Psoas muscle (tissue), 8 donors: ENCODE results near the gene ZBTB7C. TPM values are rescaled to one million over a fixed set of nuclear protein-coding genes. Genes with fewer than 3 reads are reported as not detected.

Experiments used
- ATAC-seq, 4 donors: fragments of 200-7000 bp; cut with Tn5 transposase; one replicate each; pipeline ENCODE4 v1.9.1; 2020; ENCODE audit warnings: moderate library complexity in 3 of 4, mild to moderate bottlenecking in 2 of 4
- DNase-seq, 2 donors: peaks; one replicate each; pipeline ENCODE4 v3.0.0-alpha.2; 2020
- H3K27ac ChIP-seq: fragments of 200-600 bp; one replicate; pipeline ENCODE4 v1.8.0; 2022
- H3K27me3 ChIP-seq, 3 donors: fragments of 200-600 bp in 1 of 3; one replicate each; pipeline versions ENCODE4 v1.6.1 to v1.8.0; 2013 to 2022; ENCODE audit warnings: low read length in 2 of 3, mild to moderate bottlenecking in 2 of 3, moderate library complexity in 1 of 3; ENCODE audit not compliant: insufficient read depth in 3 of 3
- H3K36me3 ChIP-seq, 2 donors: fragments of 200-600 bp in 1 of 2; one replicate each; pipeline versions ENCODE4 v1.6.1 to v1.8.0; 2013 to 2022; ENCODE audit warnings: low read depth in 1 of 2, mild to moderate bottlenecking in 1 of 2, moderate library complexity in 1 of 2; ENCODE audit not compliant: insufficient read depth in 1 of 2
- H3K4me1 ChIP-seq: fragments of 200-600 bp; one replicate; pipeline ENCODE4 v1.8.0; 2022
- H3K4me3 ChIP-seq: fragments of 200-600 bp; one replicate; pipeline ENCODE4 v1.8.0; 2022; ENCODE audit warnings: mild to moderate bottlenecking
- H3K9me3 ChIP-seq: fragments of 200-600 bp; one replicate; pipeline ENCODE4 v1.8.0; 2022
- WGBS, 3 donors: extraction: QIAGEN DNeasy Blood & Tissue Kit; methylation state at CpG; one replicate each; pipeline versions ENCODE4 v1.1.6 to v1.1.7; 2013; 5-methylcytosine and 5-hydroxymethylcytosine counted together
- intact Hi-C, 2 donors: fragments of 100-400 bp; cut with DNase I; formaldehyde crosslinking; loops; one replicate each; pipeline versions ENCODE4 v1.11.0 to v1.14.2; 2022
- polyA plus RNA-seq, 3 donors: library from polyadenylated mRNA; stranded (reverse); fragments of 200-250 nt; gene quantifications; one replicate each; pipeline ENCODE4 v1.2.3, GENCODE V29; 2013
- total RNA-seq, 4 donors: library from RNA; stranded (reverse); fragmentation: NEBNext Ultra II Directional in 2 of 4; extraction: Animal tissue kit (Norgen Biotek cat#: 25700) in 2 of 4; gene quantifications; one replicate each; pipeline versions ENCODE4 v1.2.1 to v1.2.4, GENCODE V29; 2021 to 2023
- TF ChIP-seq, protein P1 (sequence below): fragments of 200-600 bp; IDR thresholded peaks from one replicate; pipeline ENCODE4 v1.8.0; 2022; ENCODE audit warnings: antibody characterized with exemption
- donor health status: healthy with polysubstance abuse.
- donor health status: DM: no; HTN: no; CAD: no; lungs with moderate emphysema.
- donor health status: Bipolar disorder and iron deficiency.
- donor health status: healthy.
- donor health status: DM: yes; HTN: yes; CAD: no.
- donor health status: DM: no; HTN: no; CAD: no.
- donor health status: DM: no; HTN: no; CAD: no.
- donor health status: DM: yes; HTN: yes; CAD: no.

Gene ZBTB7C
- total and polyA plus RNA-seq, 7 donors: 0.34 to 2.9 (median 0.78) TPM

DNA sequence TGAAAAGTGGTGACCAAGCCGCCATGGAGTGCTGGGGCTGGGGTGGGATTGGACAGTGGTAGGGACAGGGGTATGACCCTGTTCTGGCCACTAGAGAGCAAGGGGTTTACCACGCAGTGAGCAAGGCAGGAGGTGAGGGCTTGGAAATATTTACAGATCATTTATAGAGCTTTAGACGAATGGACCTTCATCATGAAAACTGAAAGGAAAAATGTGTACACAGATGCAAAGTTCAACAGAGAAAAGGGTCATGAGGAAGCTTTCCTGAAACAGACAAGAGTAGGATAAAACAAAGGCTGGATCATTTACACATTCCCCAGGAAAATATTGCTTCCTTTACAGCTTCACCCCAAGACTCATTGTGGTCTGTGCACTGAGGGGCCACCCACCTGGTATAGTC is 348.2 kb downstream of the ZBTB7C start:
- Histone ChIP-seq H3K4me1 (no peaks in the 10 kb centered on the region), H3K4me3 (no peak overlapping the region), H3K36me3 (no peaks in the 10 kb centered on the region), H3K27ac (no peak overlapping the region), H3K27me3 (peaks cover 0 to 4% (median 0%) of the 10 kb centered on the region in 3 donors), H3K9me3 (no peaks in the 10 kb centered on the region)
- no peak for ATAC-seq
- TF ChIP-seq, protein P1, sequence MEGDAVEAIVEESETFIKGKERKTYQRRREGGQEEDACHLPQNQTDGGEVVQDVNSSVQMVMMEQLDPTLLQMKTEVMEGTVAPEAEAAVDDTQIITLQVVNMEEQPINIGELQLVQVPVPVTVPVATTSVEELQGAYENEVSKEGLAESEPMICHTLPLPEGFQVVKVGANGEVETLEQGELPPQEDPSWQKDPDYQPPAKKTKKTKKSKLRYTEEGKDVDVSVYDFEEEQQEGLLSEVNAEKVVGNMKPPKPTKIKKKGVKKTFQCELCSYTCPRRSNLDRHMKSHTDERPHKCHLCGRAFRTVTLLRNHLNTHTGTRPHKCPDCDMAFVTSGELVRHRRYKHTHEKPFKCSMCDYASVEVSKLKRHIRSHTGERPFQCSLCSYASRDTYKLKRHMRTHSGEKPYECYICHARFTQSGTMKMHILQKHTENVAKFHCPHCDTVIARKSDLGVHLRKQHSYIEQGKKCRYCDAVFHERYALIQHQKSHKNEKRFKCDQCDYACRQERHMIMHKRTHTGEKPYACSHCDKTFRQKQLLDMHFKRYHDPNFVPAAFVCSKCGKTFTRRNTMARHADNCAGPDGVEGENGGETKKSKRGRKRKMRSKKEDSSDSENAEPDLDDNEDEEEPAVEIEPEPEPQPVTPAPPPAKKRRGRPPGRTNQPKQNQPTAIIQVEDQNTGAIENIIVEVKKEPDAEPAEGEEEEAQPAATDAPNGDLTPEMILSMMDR: no peak
- WGBS, 3 donors: 87 to 90% (median 87%) methylated on average over 3 of the region's 3 CpGs
- intact Hi-C loops: no loop called here
- no peak for DNase-seq

GRCh38 chr18:48060346-48060745 is 348.8 kb downstream of the ZBTB7C start:
- H3K9me3 ChIP-seq: no peaks in the 10 kb centered on the region
- H3K4me3 ChIP-seq: no peak overlapping the region
- no peak overlapping the region for H3K27ac ChIP-seq
- no peak for ATAC-seq
- TF ChIP-seq, protein P1: no peak
- H3K4me1 ChIP-seq: no peaks in the 10 kb centered on the region
- WGBS, 3 donors: 89 to 95% (median 90%) methylated on average over 4 of the region's 4 CpGs
- H3K27me3 ChIP-seq: peaks cover 0 to 4% (median 0%) of the 10 kb centered on the region in 3 donors
- DNase-seq: no peak
- H3K36me3 ChIP-seq: no peaks in the 10 kb centered on the region
- intact Hi-C loops: no loop called here

DNA sequence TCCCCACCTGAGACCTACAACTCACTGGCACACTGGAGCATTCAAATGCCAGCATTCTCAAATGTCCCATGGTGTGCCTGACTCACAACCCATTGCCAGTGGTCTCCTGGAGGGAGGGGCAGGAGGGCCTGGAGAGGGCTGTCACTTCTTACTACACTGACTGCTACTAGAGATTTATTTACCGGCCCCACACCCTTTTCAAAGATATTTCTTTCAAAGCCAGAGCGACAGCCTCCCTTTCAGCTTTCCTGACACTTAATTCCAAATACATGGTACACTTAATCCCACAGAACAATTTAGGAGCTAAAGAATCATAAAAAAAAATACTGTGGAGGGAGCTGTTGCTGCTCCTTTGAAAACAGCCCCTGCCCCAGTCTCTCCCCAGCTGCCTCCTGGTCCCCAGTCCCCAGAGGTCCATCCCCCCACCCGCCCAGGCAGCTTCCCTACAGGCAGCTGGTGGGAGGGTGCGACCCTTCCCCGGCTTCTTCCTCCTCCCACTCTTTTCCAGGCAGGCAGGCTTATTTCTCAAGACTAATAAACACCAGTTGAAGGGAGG is 349.6 kb downstream of the ZBTB7C start:
- H3K36me3 ChIP-seq: no peaks in the 10 kb centered on the region
- H3K27me3 ChIP-seq: peaks cover 0 to 4% (median 0%) of the 10 kb centered on the region in 3 donors
- whole genome bisulfite sequencing, 3 donors: 24 to 30% (median 29%) methylated on average over 5 of the region's 5 CpGs
- no peaks in the 10 kb centered on the region for H3K4me1 ChIP-seq
- no peak overlapping the region for H3K4me3 ChIP-seq
- no peaks in the 10 kb centered on the region for H3K9me3 ChIP-seq
- H3K27ac ChIP-seq: no peak overlapping the region
- DNase-seq (no peak), ATAC-seq (peak; percentile 30 to 61 (median 46))
- TF ChIP-seq, protein P1: no peak
- intact Hi-C loops: loop anchor here in 1 of 2 donors (5.0 kb wide), 1 partner anchor 53 kb away; no protein-coding TSS in a partner anchor

- no peak overlapping the region for H3K4me3 ChIP-seq
- H3K36me3 ChIP-seq: no peaks in the 10 kb centered on the region
- peaks cover 0 to 4% (median 0%) of the 10 kb centered on the region in 3 donors for H3K27me3 ChIP-seq
- no peaks in the 10 kb centered on the region for H3K4me1 ChIP-seq
- intact Hi-C loops: loop anchor here in 1 of 2 donors (5.0 kb wide), 1 partner anchor 54 kb away; no protein-coding TSS in a partner anchor
- ATAC-seq (no peak), DNase-seq (no peak)
- H3K27ac ChIP-seq: no peak overlapping the region
- TF ChIP-seq, protein P1: no peak
- H3K9me3 ChIP-seq: no peaks in the 10 kb centered on the region
- whole genome bisulfite sequencing, 3 donors: 89 to 92% (median 92%) methylated on average over 6 of the region's 6 CpGs
These were observed 350.7 kb downstream of the ZBTB7C start for GRCh38 chr18:48058486-48058885.

- DNase-seq (no peak), ATAC-seq (no peak)
- TF ChIP-seq, protein P1: no peak
- no peaks in the 10 kb centered on the region for H3K4me1 ChIP-seq
- peaks cover 0 to 4% (median 0%) of the 10 kb centered on the region in 3 donors for H3K27me3 ChIP-seq
- intact Hi-C loops: loop anchor here in 1 of 2 donors (5.0 kb wide), 1 partner anchor 55 kb away; no protein-coding TSS in a partner anchor
- no peaks in the 10 kb centered on the region for H3K9me3 ChIP-seq
- H3K27ac ChIP-seq: no peak overlapping the region
- no peaks in the 10 kb centered on the region for H3K36me3 ChIP-seq
- H3K4me3 ChIP-seq: no peak overlapping the region
These were observed 352.2 kb downstream of the ZBTB7C start for GRCh38 chr18:48057018-48057417.
